Kidney epithelial cell (primary cell): Measurements from ENCODE around the gene TRPC4AP. TPM values are rescaled to one million over a fixed set of nuclear protein-coding genes. Genes with fewer than 3 reads are reported as not detected.

Experiments used
- DNase-seq: peaks from one replicate; pipeline ENCODE4 v3.0.0-alpha.2; 2010; ENCODE audit warnings: low read depth
- H3K27me3 ChIP-seq: 2 replicates; pipeline ENCODE4 v1.6.0; 2011; ENCODE audit warnings: low read length; ENCODE audit not compliant: control insufficient read depth, insufficient read depth
- H3K36me3 ChIP-seq: 2 replicates; pipeline ENCODE4 v1.5.1; 2011; ENCODE audit warnings: low read length; ENCODE audit not compliant: control insufficient read depth, insufficient read depth
- H3K4me3 ChIP-seq: 2 replicates; pipeline ENCODE4 v1.5.1; 2011; ENCODE audit warnings: low read depth, mild to moderate bottlenecking, control low read depth, low read length
- CTCF ChIP-seq: IDR thresholded peaks from 2 replicates; pipeline ENCODE4 v1.5.1; 2011; ENCODE audit warnings: mild to moderate bottlenecking, moderate library complexity, low read length, control low read depth, inconsistent platforms; ENCODE audit not compliant: insufficient read depth, poor library complexity, severe bottlenecking
- total RNA-seq: library from RNA; depleted of rRNA; stranded (reverse); fragments of >200 nt; gene quantifications from 2 replicates; pipeline ENCODE4 v1.2.3, GENCODE V29; 2015

Gene TRPC4AP
- total RNA-seq, 1 donor from 2014 or later = 78.8 TPM

- Histone ChIP-seq H3K4me3 (no peak overlapping the region), H3K27me3 (no peaks in the 10 kb centered on the region), H3K36me3 (no peaks in the 10 kb centered on the region)
- no peak for DNase-seq
- no peak for TF ChIP-seq CTCF
These were observed 65.3 kb downstream of the TRPC4AP start for GRCh38 chr20:35027301-35027700.

DNA sequence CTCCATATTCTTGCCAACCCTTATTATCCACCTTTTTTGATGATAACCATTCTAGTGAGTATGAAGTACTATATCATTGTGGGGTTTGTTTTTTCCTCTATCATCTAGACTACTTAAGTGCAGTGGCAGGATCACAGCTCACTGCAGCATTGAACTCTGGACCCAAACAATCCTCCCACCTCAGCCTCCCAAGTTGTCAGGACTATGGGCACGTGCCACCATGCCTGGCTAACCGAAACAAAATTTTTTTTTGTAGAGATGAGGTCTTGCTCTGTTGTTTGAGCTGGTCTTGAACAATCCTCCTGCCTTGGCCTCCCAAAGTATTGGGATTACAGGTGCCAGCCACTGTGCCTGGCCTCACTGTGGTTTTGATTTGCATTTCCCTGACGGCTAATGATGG is 67.5 kb downstream of the TRPC4AP start:
- Histone ChIP-seq H3K4me3 (no peak overlapping the region), H3K36me3 (no peaks in the 10 kb centered on the region), H3K27me3 (no peaks in the 10 kb centered on the region)
- DNase-seq = no peak
- TF ChIP-seq CTCF = no peak

DNA sequence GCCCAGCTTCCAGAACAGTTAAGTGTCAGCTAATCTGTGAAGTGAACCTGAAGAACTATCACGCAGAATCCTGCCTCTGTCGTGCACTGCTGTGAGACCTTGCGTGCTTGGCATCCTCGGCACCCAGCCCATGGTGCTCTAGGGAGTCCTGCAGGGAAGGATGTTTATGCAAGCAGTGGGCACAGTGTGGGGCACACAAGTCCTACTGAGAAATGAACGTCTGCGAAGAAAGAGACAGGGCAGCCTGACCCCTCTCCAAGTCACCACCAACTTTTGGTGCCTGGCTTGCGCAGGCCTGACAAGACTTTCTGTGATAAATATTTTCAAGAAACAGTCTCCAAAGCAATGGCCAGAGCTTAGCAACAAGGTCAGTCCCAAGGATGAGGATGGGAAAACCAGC is 69.0 kb downstream of the TRPC4AP start:
- Histone ChIP-seq H3K27me3 (no peaks in the 10 kb centered on the region), H3K4me3 (no peak overlapping the region), H3K36me3 (no peaks in the 10 kb centered on the region)
- no peak for TF ChIP-seq CTCF
- DNase-seq = no peak

- Histone ChIP-seq H3K36me3 (no peaks in the 10 kb centered on the region), H3K4me3 (no peak overlapping the region), H3K27me3 (no peaks in the 10 kb centered on the region)
- no peak for TF ChIP-seq CTCF
- no peak for DNase-seq
These were observed 70.8 kb downstream of the TRPC4AP start for GRCh38 chr20:35021831-35022230.

GRCh38 chr20:35021063-35021462 is 71.5 kb downstream of the TRPC4AP start:
- TF ChIP-seq CTCF = no peak
- H3K27me3 ChIP-seq = no peaks in the 10 kb centered on the region
- H3K4me3 ChIP-seq = no peak overlapping the region
- DNase-seq = no peak
- H3K36me3 ChIP-seq = no peaks in the 10 kb centered on the region

DNA sequence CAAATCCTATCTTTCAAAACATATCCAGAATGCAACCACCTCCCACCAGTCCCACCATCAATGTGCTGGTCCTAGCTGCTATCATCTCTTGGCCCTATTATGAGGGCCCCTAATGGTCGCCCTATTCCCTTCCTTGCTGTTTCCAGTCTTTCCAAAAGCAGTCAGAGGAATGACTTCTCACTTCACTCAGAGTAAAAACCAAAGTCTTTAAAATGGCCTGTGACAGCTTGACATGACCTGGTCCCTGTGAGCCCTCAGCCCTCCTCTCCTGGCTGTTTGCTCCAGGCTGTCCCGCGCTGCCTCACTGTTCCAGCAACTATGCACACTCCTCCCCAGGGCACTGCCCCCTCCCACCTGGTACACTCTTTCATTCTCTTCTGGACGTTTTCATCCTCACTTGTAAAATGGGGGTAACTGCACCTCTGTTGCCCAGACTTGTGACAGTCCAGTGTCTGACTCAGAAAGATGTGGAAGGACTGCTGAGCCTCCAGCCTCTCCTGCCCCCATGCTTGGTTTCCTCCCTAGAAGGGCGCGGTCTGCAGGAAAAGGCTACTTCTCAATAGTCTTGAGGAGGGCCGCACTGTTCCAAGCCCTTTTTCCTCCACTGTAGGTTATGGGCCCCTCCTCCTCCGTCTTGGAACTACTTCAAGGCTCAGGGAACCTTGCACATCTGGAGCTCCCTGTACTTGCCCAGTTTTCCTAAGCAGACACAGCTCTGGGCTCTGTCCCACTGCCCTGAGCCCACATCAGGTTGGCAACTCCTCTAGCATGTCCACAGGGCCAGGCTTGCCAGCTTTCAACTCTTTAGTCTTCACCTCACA is 72.3 kb downstream of the TRPC4AP start:
- no peaks in the 10 kb centered on the region for H3K27me3 ChIP-seq
- DNase-seq = no peak
- H3K36me3 ChIP-seq = no peaks in the 10 kb centered on the region
- H3K4me3 ChIP-seq = no peak overlapping the region
- TF ChIP-seq CTCF = no peak
